RWPE1 (cell line): ENCODE results near the gene ZNF428.
"Not testable (repeated sequence)": the region's sequence is repeated elsewhere in the genome, so short reads cannot be mapped to it uniquely, and the experiment has no call there.

ENCODE experiments used
- CTCF ChIA-PET: fragments of 350-600 bp; sonication (Branson Sonifier 250); formaldehyde crosslinking; extraction: SDS; loops from one replicate; lab custom pipeline; 2021; lab: Yijun Ruan, JAX
- POLR2A ChIA-PET: fragments of 400-600 bp; formaldehyde crosslinking; extraction: SDS; loops from one replicate; lab custom pipeline; 2020; ENCODE audit warnings: antibody characterized with exemption; ENCODE audit not compliant: low non-redundant PET; lab: Yijun Ruan, JAX
- DNase-seq: peaks from one replicate; pipeline ENCODE4 v3.0.0; 2012; ENCODE audit warnings: low spot score
- H3K27ac ChIP-seq: fragments of 450-650 bp; 2 replicates; pipeline ENCODE4 v1.5.1; 2017
- TF ChIP-seq, protein P1 (sequence below): fragments of 450-650 bp; conservative IDR thresholded peaks from 2 replicates; pipeline ENCODE4 v1.5.1; 2017; ENCODE audit warnings: low read depth, mild to moderate bottlenecking

Gene ZNF428

GRCh38 chr19:43636121-43636683, 16.8 kb upstream of the ZNF428 start:
- CTCF ChIA-PET: no interaction called here
- DNase-seq: no peak
- TF ChIP-seq, protein P1, sequence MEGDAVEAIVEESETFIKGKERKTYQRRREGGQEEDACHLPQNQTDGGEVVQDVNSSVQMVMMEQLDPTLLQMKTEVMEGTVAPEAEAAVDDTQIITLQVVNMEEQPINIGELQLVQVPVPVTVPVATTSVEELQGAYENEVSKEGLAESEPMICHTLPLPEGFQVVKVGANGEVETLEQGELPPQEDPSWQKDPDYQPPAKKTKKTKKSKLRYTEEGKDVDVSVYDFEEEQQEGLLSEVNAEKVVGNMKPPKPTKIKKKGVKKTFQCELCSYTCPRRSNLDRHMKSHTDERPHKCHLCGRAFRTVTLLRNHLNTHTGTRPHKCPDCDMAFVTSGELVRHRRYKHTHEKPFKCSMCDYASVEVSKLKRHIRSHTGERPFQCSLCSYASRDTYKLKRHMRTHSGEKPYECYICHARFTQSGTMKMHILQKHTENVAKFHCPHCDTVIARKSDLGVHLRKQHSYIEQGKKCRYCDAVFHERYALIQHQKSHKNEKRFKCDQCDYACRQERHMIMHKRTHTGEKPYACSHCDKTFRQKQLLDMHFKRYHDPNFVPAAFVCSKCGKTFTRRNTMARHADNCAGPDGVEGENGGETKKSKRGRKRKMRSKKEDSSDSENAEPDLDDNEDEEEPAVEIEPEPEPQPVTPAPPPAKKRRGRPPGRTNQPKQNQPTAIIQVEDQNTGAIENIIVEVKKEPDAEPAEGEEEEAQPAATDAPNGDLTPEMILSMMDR: no peak
- no peak overlapping the region; the same call in 1 of the 2 replicates for H3K27ac ChIP-seq
- POLR2A ChIA-PET: no interaction called here

GRCh38 chr19:43635561-43635940, 16.1 kb upstream of the ZNF428 start:
- H3K27ac ChIP-seq, DNase-seq, CTCF ChIA-PET, POLR2A ChIA-PET: not testable (repeated sequence)

GRCh38 chr19:43634872-43635560, 15.6 kb upstream of the ZNF428 start:
- TF ChIP-seq, protein P1: no peak
- ChIA-PET POLR2A (no interaction called here), CTCF (interaction anchor here (0.6 kb wide), 2 partner anchors 40 to 786 kb away, joined by 3 to 6 read pairs; no protein-coding TSS in a partner anchor)
- DNase-seq: no peak
- H3K27ac ChIP-seq: 0 out of 2 replicates have a peak overlapping the region, but pooled peaks have one; percentile 6

GRCh38 chr19:43634506-43634871, 15.1 kb upstream of the ZNF428 start:
- H3K27ac ChIP-seq: 0 out of 2 replicates have a peak overlapping the region, but pooled peaks have one; percentile 6
- POLR2A ChIA-PET: no interaction called here
- TF ChIP-seq, protein P1: no peak
- DNase-seq: no peak
- CTCF ChIA-PET: interaction anchor here (0.6 kb wide), 2 partner anchors 40 to 787 kb away, joined by 3 to 6 read pairs; no protein-coding TSS in a partner anchor

DNA sequence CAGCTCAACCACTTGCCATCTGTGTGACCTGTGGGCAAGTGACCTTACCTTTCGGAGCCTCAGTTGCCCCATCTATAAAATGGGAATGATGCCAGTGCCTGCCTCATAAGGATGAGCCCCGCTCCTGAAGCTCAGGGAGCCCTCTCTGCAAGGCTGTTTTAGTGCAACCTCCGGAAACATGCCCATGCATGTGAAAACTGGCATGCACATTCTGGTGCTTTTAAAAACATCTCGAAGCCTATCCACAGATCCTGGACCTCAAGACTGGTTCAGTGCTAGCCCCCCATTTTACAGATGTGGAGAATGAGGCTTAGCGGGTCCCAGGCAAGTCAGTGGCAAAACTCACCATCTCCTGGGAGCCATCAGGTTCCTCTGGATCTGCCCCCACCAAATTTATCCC, 14.6 kb upstream of the ZNF428 start:
- CTCF ChIA-PET: no interaction called here
- no peak overlapping the region for H3K27ac ChIP-seq
- peak; percentile 25 for DNase-seq
- TF ChIP-seq, protein P1: no peak
- POLR2A ChIA-PET: interaction anchor here (0.6 kb wide), 2 partner anchors 14 to 171 kb away, joined by 6 to 8 read pairs; no protein-coding TSS in a partner anchor

DNA sequence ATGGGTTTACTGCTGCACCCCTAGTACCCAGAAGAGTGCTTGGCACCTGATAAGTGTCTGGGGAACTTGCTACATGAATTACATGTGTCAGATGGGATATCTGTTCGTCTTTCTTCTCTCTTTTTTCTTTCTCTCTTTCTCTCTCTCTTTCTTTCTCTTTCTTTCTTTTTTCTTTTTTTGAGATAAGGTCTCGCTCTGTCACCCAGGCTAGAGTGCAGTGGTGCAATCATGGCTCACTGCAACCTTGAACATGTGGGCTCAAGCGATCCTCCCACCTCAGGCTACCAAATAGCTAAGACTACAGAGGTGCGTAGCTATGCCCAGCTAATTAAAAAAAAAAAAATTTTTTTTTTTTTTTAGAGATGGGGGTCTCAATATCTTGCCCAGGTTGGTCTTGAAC, 14.1 kb upstream of the ZNF428 start:
- no peak for DNase-seq
- no peak overlapping the region for H3K27ac ChIP-seq
- ChIA-PET CTCF (interaction anchor here (0.5 kb wide), 1 partner anchor 1091 kb away, joined by 3 read pairs; no protein-coding TSS in a partner anchor), POLR2A (interaction anchor here (0.6 kb wide), 3 partner anchors 13 to 170 kb away, joined by 3 to 8 read pairs (median 6); no protein-coding TSS in a partner anchor)
- TF ChIP-seq, protein P1: no peak

- no peak for DNase-seq
- H3K27ac ChIP-seq: no peak overlapping the region
- ChIA-PET POLR2A (no interaction called here), CTCF (no interaction called here)
- TF ChIP-seq, protein P1: no peak
These were observed 12.1 kb upstream of the ZNF428 start for GRCh38 chr19:43631491-43631890.
